ENCODE measurements around the gene ADGRL1.

Gene ADGRL1

DNA sequence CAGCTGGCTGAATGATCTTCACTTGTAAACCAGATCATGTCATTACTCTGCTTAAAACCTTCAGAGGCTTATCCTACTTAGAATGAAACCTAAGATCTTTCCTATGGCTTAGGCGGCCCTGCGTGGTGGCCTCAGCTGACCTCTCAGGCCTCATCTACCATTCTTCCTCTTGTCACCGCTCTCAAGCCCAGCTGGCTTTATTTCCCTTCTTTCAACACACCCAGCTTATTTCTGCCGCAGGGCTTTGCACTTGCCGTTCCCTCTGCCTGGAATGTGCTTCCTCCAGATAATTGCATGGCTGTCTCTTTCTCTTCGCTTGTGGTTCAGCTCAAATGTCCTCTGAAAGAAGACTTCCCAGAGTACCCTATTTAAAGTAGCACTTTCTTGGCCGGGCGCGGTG lies 66.0 kb downstream of the ADGRL1 start:
- TF ChIP-seq, protein P1, sequence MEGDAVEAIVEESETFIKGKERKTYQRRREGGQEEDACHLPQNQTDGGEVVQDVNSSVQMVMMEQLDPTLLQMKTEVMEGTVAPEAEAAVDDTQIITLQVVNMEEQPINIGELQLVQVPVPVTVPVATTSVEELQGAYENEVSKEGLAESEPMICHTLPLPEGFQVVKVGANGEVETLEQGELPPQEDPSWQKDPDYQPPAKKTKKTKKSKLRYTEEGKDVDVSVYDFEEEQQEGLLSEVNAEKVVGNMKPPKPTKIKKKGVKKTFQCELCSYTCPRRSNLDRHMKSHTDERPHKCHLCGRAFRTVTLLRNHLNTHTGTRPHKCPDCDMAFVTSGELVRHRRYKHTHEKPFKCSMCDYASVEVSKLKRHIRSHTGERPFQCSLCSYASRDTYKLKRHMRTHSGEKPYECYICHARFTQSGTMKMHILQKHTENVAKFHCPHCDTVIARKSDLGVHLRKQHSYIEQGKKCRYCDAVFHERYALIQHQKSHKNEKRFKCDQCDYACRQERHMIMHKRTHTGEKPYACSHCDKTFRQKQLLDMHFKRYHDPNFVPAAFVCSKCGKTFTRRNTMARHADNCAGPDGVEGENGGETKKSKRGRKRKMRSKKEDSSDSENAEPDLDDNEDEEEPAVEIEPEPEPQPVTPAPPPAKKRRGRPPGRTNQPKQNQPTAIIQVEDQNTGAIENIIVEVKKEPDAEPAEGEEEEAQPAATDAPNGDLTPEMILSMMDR (IDR thresholded peaks at IDR 0.05; ENCODE audit: low read depth, low read length, missing control alignments): no peak
- H3K4me3 ChIP-seq (ENCODE audit: low read depth, low read length): no peak overlapping the region
- in situ Hi-C loops (cut with HindIII; ENCODE audit: low sequenced_read_pairs): loop anchor here (5.0 kb wide), 2 partner anchors 63 to 272 kb away; no protein-coding TSS in a partner anchor
- no peak for DNase-seq (ENCODE audit: low read depth)

DNA sequence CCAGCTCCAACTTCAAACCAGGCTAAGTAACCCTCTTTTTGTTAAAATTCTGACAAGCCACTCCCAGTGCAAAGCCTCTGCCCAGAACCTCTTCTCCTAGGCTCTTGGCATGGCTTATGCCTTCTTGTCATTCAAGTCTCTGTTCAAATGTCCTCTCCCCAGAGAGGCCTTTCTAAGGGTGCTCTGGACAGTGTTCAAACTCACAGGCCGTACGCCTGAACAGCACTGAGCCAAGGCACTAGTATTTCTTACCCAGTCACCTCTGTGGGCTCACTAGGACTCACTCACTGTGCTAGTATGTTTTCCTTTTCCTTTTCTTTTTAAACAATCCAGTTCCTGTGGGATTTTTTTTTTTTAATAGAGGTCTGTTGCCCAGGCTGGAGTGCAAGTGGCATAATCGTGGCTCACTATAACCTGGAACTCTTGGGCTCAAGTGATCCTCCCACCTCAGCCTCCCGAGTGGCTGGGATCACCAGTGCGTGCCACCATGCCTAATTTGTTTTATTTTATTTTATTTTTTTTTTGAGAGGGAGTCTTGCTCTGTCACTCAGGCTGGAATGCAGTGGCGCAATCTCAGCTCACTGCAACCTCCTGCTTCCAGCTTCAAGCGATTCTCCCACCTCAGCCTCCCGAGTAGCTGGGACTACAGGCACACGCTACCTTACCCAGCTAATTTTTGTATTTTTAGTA lies 67.2 kb downstream of the ADGRL1 start:
- H3K4me3 ChIP-seq (ENCODE audit: low read depth, low read length): no peak overlapping the region
- in situ Hi-C loops (cut with HindIII; ENCODE audit: low sequenced_read_pairs): loop anchor here (5.0 kb wide), 2 partner anchors 61 to 274 kb away; no protein-coding TSS in a partner anchor
- DNase-seq (ENCODE audit: low read depth): no peak
- TF ChIP-seq, protein P1 (IDR thresholded peaks at IDR 0.05; ENCODE audit: low read depth, low read length, missing control alignments): no peak

DNA sequence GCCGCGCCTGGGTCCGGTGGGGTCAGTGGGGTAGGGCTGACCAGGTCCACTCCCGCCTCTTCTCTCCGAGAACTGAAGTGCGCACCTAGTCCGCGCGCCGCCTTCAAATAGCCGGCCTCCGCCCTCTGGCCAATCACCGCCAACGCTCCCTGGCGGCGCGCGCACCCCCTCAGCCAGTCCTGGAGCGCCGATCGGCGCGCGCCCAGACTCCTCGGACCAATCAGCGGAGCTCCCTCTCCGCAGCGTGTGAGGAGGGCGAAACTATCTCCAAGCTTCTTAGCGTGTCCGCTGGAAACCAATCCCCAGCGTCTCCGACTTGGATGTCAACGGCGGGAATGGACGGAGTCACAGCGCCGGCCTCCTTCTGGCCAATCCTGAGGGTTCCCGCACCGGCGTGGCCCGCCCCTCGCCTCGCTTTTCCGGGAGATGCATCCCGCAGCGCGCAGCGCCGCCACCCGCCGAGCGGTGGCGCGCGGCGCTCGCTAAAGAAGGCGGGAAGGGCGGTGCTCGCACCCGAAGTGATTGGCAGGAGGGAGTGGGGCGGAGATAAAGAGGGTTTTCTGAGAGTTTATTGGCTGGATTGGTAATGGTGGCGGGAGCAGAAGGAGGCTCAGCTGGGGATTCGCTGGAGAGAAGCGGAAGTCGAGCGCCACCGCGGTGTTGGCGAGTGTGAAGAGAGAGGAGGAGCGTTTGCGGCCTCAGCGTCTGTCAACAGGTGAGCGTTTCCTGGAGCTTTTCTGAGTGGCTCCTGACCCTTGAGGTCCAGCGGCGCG lies 69.3 kb downstream of the ADGRL1 start, which contains the start of gene ASF1B:
ASF1B (minus strand) TSS at position 81 of the 773 bp plus-strand sequence. CDS start 133 bp downstream, outside the sequence.
- H3K4me3 ChIP-seq (ENCODE audit: low read depth, low read length): peak within 1 kb of the TSS; percentile 80
- DNase-seq (ENCODE audit: low read depth): peak; percentile 100
- TF ChIP-seq, protein P1 (IDR thresholded peaks at IDR 0.05; ENCODE audit: low read depth, low read length, missing control alignments): peak; percentile 62
- in situ Hi-C loops (cut with HindIII; ENCODE audit: low sequenced_read_pairs): loop anchor here (5.0 kb wide), 2 partner anchors 59 to 276 kb away; no protein-coding TSS in a partner anchor

DNA sequence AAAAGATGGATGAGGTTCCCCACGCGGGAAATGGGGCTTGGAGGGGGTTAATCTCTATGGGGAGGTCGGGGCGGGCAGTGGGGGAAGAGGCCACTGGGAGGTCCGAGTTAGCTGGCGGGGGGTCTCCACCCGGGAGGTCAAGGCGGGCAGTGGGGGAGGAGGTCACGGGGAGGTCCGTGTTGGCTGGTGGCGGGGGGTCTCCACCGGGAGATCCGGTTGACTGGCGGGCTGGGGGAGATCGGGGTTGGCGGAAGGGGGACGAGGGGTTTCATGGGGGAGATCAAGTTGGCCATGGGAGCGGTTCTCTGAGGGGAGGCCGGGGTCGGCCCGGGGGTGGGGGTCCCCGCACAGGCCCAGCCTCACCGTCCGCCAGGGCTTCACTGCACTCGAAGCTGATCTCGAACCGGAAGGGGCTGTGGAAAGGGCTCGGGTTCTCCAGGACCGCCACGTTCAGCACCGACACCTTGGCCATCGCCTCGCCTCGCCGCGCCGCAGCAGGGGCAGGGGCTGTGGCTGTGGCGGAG lies 69.9 kb downstream of the ADGRL1 start:
- TF ChIP-seq, protein P1 (IDR thresholded peaks at IDR 0.05; ENCODE audit: low read depth, low read length, missing control alignments): no peak
- DNase-seq (ENCODE audit: low read depth): no peak
- in situ Hi-C loops (cut with HindIII; ENCODE audit: low sequenced_read_pairs): loop anchor here (5.0 kb wide), 2 partner anchors 59 to 276 kb away; no protein-coding TSS in a partner anchor
- H3K4me3 ChIP-seq (ENCODE audit: low read depth, low read length): peak overlapping the region; percentile 80

DNA sequence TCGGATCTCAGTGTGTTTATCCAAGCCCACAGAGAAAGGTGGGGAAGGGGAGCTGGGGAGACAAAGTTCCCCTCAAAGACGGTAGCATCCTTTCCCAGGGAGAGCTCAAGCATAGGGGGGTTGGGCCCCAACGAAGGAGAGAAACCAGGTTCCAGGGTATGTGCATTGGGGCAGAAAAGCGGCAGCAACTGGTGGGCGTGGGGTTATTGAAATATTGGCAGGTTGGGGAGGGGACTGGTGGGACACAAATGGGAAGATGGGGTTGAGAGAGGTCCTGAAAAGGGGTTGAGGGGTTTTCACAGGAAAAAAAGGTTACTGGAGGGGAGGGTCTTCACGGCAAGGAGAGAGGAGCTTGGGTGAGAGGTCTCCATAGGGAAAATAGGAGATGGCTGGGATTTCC lies 70.6 kb downstream of the ADGRL1 start:
- H3K4me3 ChIP-seq (ENCODE audit: low read depth, low read length): peak overlapping the region; percentile 80
- TF ChIP-seq, protein P1 (IDR thresholded peaks at IDR 0.05; ENCODE audit: low read depth, low read length, missing control alignments): no peak
- DNase-seq (ENCODE audit: low read depth): no peak
- in situ Hi-C loops (cut with HindIII; ENCODE audit: low sequenced_read_pairs): loop anchor here (5.0 kb wide), 2 partner anchors 58 to 277 kb away; no protein-coding TSS in a partner anchor

DNA sequence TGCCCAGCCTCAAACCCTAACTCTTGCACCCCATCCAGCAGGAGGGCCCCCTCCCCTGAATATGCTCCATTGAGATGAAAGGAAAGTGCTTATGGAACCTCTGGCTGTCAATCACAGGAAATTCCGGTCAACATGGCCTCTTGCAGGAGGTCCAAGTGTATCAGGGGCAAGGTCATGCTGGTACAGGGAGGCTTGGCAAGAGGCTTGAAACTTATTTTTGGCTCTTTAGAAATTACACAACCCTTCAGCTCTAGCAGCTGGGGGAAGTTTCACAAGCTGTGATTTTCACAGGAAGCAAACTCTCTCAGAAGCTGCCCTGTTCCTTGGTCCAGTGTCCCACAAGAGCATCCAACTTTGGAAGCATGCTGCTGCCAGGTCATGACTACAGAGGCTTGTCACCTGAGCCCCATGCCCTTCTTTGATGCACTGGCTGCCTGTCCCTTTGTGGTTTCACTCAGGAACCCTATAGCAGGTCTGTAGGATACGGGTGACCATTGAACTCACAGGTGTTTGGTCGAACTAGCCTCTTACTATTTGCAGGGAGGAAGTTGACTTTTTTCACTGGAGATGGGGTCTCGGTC lies 78.0 kb downstream of the ADGRL1 start:
- in situ Hi-C loops (cut with HindIII; ENCODE audit: low sequenced_read_pairs): no loop called here
- no peak overlapping the region for H3K4me3 ChIP-seq (ENCODE audit: low read depth, low read length)
- TF ChIP-seq, protein P1 (IDR thresholded peaks at IDR 0.05; ENCODE audit: low read depth, low read length, missing control alignments): no peak
- no peak for DNase-seq (ENCODE audit: low read depth)
